ENCODE data around the gene RYR1.
"Not testable (repeated sequence)": the region's sequence is repeated elsewhere in the genome, so short reads cannot be mapped to it uniquely, and the experiment has no call there.

RYR1 gene

GRCh38 chr19:38558933-38559332 is 125.4 kb downstream of the RYR1 start:
- in situ Hi-C loops (cut with MboI; ENCODE audit: low sequenced_read_pairs): not testable (repeated sequence)

GRCh38 chr19:38559428-38560401 is 126.2 kb downstream of the RYR1 start:
- in situ Hi-C loops (cut with MboI; ENCODE audit: low sequenced_read_pairs): no loop called here

- in situ Hi-C loops (cut with MboI; ENCODE audit: low sequenced_read_pairs): no loop called here
These were observed 127.6 kb downstream of the RYR1 start for GRCh38 chr19:38561053-38561606.

- in situ Hi-C loops (cut with MboI; ENCODE audit: low sequenced_read_pairs): no loop called here
These were observed 128.2 kb downstream of the RYR1 start for GRCh38 chr19:38561658-38562057.

- in situ Hi-C loops (cut with MboI; ENCODE audit: low sequenced_read_pairs): no loop called here
These were observed 128.6 kb downstream of the RYR1 start for GRCh38 chr19:38562096-38562495.

GRCh38 chr19:38563475-38563874 is 130.0 kb downstream of the RYR1 start:
- in situ Hi-C loops (cut with MboI; ENCODE audit: low sequenced_read_pairs): no loop called here

GRCh38 chr19:38564981-38565690 is 131.6 kb downstream of the RYR1 start:
- in situ Hi-C loops (cut with MboI; ENCODE audit: low sequenced_read_pairs): no loop called here

GRCh38 chr19:38565691-38566105 is 132.2 kb downstream of the RYR1 start:
- in situ Hi-C loops (cut with MboI; ENCODE audit: low sequenced_read_pairs): no loop called here

GRCh38 chr19:38569368-38569983 is 136.0 kb downstream of the RYR1 start:
- in situ Hi-C loops (cut with MboI; ENCODE audit: low sequenced_read_pairs): no loop called here

- in situ Hi-C loops (cut with MboI; ENCODE audit: low sequenced_read_pairs): no loop called here
These were observed 138.2 kb downstream of the RYR1 start for GRCh38 chr19:38571682-38572081.

- in situ Hi-C loops (cut with MboI; ENCODE audit: low sequenced_read_pairs): no loop called here
These were observed 144.3 kb downstream of the RYR1 start for GRCh38 chr19:38577826-38578225.

- in situ Hi-C loops (cut with MboI; ENCODE audit: low sequenced_read_pairs): not testable (repeated sequence)
These were observed 145.8 kb downstream of the RYR1 start for GRCh38 chr19:38579304-38579703.

- in situ Hi-C loops (cut with MboI; ENCODE audit: low sequenced_read_pairs): no loop called here
These were observed 146.6 kb downstream of the RYR1 start for GRCh38 chr19:38580080-38580479.

GRCh38 chr19:38583219-38583984 is 149.9 kb downstream of the RYR1 start:
- in situ Hi-C loops (cut with MboI; ENCODE audit: low sequenced_read_pairs): no loop called here

- in situ Hi-C loops (cut with MboI; ENCODE audit: low sequenced_read_pairs): no loop called here
These were observed 150.5 kb downstream of the RYR1 start for GRCh38 chr19:38583985-38584305.

- in situ Hi-C loops (cut with MboI; ENCODE audit: low sequenced_read_pairs): no loop called here
These were observed 154.1 kb downstream of the RYR1 start for GRCh38 chr19:38587562-38587961.

GRCh38 chr19:38588041-38588440 is 154.6 kb downstream of the RYR1 start:
- in situ Hi-C loops (cut with MboI; ENCODE audit: low sequenced_read_pairs): no loop called here

GRCh38 chr19:38592940-38593339 is 159.4 kb downstream of the RYR1 start:
- in situ Hi-C loops (cut with MboI; ENCODE audit: low sequenced_read_pairs): no loop called here

GRCh38 chr19:38596057-38596981 is 162.8 kb downstream of the RYR1 start:
- in situ Hi-C loops (cut with MboI; ENCODE audit: low sequenced_read_pairs): no loop called here

- in situ Hi-C loops (cut with MboI; ENCODE audit: low sequenced_read_pairs): no loop called here
These were observed 163.6 kb downstream of the RYR1 start for GRCh38 chr19:38597075-38597474.

All from hTERT RPE-1 (cell line).